Activated CD4-positive, alpha-beta T cell treated with anti-CD3 and anti-CD28 coated beads, Interleukin-2, amount 50 U/mL, for 24 hours (primary cell): ENCODE data around the gene TLX2.
"Not testable (repeated sequence)": the region's sequence is repeated elsewhere in the genome, so short reads cannot be mapped to it uniquely, and the experiment has no call there.

Source experiments
- DNase-seq, 2 donors: peaks; one replicate each; pipeline ENCODE4 v3.0.0-alpha.2; 2020; ENCODE audit warnings: low read depth in 1 of 2, low spot score in 1 of 2

Gene TLX2

DNA sequence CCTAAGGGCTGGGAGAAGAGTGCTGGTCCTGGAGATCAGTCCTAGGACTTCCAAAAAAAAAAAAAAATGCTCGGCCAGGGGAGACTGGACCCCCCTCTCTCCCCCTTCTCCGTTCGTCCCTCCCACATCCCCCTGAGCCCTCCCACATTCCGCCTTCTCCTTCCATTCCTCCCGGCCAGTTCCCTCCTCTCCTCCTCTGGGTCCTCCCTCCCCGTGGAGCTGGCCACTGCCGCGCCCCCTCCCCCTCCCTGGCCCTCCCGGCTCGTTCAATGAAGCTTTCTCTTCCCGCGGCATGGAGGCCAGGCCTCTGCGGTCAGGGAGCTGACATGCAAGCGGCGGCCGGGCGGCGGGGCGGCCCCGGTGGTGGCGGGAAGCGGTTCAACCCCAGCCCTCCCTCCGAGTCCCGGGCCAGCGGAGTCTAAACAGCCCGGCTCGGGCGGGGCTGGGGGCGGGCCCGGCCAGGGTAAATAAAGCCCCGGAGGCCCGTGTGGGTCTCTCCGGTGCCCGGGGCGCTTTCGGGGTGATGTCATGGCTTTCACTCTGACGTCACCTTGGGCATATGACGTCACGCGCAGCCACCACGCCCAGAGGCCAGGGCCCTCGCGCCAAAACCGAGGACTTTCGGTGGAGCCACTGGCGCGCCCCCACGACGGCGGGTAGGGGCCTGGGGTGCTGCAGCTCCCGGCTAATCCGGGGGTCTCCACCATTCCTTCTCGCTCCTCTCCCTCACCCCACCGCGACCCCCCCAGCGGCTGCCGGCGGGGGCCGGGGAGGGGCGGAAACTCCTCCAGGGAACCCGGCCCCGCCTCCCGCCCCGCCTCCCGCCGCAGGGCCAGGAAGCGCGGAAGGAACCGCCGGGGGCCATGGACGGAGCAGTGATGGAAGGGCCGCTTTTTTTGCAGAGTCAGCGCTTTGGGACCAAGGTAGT lies 39.9 kb downstream of the TLX2 start, which contains the start of the genes DOK1 and LOXL3:
DOK1 (plus strand) TSS at position 829 of the 928 bp plus-strand sequence; CDS start at position 864, 35 bp downstream.
LOXL3 (minus strand) TSS at position 51 of the 928 bp plus-strand sequence. CDS start 1,308 bp downstream, outside the sequence.
- DNase-seq, result peak; percentile 71 to 74

DNA sequence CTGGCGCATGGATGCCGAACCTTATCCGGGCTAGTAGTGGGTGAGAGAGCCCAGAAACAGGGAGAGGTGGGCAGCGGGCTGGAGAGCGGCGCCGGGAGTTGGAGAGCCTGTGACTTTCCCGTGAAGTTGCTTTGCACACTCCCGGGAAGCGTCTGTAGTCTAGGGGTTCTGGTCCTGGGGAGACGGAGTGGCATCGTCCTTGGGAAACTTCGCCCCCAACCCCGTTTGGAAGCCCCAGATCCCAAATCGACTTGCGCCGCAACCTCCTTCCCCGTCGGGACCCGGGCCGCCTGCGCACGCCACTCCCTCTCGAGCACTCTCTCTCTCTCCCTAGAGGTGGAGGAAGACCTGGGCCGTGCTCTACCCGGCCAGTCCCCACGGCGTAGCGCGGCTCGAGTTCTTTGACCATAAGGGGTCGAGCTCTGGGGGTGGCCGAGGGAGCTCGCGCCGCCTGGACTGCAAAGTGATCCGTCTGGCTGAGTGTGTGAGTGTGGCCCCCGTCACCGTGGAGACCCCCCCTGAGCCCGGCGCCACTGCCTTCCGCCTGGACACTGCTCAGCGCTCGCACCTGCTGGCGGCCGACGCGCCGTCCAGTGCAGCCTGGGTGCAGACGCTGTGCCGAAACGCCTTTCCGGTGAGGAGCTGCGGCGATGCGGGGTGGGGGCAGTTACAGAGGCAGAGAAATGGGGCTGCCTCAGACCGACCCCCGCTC lies 40.7 kb downstream of the TLX2 start:
- no peak for DNase-seq

DNA sequence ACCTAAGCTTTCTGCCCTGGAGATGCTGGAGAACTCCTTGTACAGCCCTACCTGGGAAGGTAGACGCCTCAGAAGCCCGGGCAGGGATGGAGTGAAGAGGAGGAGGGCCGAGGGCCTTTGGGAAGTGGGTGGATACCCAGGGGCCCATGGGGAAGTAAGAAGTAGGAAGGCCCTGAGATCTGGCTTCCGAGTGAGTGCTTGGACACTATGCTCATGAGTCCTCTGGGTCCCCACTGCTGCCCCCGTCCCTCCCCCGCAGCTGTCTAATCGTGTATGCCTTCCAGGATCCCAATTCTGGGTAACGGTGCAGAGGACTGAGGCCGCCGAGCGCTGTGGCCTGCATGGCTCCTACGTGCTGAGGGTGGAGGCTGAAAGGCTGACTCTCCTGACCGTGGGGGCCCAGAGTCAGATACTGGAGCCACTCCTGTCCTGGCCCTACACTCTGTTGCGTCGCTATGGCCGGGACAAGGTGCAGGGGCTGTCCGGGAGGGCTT lies 41.4 kb downstream of the TLX2 start:
- no peak for DNase-seq

DNA sequence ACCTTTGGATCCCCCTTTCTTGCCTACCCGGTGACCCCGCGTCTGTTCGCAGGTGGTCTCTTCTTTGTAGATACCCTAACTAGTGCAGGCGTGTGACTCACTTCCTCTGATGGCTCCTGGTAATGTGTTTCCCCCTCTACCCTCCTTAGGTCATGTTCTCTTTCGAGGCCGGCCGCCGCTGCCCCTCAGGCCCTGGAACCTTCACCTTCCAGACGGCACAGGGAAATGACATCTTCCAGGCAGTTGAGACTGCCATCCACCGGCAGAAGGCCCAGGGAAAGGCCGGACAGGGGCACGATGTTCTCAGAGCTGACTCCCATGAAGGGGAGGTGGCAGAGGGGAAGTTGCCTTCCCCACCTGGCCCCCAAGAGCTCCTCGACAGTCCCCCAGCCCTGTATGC lies 41.9 kb downstream of the TLX2 start:
- DNase-seq, result no peak

DNA sequence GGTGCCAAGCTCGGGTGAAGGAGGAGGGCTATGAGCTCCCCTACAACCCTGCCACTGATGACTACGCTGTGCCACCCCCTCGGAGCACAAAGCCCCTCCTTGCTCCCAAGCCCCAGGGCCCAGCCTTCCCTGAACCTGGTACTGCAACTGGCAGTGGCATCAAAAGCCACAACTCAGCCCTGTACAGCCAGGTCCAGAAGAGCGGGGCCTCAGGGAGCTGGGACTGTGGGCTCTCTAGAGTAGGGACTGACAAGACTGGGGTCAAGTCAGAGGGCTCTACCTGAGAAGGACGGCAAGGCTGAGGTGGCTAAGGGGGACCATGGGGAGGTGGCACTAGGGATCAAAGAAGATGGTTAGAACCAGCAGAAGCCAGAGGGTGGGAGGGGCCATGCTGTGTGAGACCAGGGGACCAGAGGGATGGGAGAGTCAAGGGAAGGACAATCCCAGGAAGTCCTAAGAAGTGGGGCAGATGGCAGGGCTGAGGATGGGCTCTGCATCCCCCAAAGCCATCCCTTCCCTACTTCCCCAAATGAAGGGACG lies 42.7 kb downstream of the TLX2 start:
- no peak for DNase-seq

DNA sequence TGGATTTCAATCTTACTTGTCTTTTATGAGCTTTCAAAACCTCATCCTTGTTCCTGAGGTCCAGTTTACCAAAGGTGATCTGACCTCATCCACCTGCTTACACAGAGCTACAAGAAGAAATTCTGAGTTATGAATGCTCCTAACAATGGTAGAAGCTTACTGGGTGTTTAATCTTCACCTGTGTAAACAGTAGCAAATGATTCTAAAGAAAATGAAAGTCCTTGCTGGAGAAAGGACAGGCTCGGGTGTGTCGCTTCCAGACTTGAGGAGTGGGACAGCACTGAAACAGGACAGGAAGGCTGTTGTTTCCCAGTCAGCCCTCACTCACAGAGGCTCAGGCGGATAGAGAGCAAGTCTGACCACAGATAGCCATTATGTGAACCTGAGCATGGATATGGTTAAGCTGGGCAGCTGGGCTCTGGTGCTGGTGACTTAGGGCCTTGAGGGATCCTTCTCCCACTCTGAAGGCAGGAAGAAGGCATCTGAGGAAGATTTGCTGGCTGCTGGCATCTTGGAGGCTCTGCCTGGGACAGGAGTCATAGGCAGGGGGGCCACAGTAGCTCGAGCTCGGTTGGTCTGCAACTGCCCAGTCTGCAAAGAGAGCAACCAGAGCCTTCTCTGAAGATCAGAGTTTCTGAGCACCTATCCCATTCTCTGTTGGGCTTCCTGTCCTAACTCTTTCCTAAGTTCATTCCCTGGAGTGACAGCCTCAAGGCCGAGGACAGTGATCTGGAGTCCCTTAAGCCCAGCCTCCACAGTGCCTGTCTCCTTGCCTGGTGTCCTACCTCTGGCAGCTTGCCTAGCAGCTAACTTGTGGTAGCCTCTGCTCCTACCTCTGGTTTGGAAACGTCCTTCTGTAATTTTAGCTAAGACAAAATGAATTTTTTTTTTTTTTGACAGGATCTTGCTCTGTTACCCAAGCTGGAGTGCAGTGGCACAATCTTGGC lies 44.3 kb downstream of the TLX2 start:
- no peak for DNase-seq

DNA sequence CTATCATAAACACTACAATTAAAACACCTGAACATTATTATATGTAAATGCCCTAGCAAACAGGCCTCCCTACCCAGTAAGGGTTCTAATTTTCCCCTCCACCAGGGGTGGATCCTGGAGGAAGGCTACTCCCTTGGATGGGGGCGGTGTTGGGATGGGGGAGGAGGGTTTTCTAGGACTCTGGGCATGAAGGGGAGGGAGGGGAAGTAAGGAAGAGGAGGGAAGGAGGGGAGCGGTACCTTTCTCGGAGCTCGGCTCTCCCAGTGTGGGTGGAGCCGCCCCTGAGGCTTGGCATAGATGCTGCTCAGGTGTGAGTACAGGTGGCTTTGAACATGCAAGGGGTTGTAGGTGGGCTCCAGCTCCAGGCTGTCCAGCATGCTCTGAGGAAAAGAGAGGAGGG lies 45.7 kb downstream of the TLX2 start:
- DNase-seq, result no peak

DNA sequence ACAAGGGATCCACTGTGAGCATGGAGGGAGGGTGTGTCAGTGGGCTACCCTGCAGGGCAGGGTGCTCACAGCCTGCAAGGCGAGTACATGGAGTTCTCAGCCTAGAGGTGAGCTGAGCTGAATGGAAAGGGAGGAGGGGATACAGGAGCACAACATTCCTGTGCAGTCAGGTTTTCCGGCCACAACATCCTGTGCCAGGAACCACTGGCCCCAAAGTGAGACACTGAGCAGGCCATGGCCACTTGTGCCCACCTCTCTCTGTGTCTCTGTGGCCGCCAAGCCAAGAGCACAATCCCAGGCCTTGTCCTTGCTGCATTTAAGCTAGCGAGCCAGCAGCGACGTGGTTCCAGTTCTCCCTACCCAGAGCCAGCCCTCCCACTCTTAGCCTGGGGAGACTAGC lies 46.3 kb downstream of the TLX2 start:
- no peak for DNase-seq

DNA sequence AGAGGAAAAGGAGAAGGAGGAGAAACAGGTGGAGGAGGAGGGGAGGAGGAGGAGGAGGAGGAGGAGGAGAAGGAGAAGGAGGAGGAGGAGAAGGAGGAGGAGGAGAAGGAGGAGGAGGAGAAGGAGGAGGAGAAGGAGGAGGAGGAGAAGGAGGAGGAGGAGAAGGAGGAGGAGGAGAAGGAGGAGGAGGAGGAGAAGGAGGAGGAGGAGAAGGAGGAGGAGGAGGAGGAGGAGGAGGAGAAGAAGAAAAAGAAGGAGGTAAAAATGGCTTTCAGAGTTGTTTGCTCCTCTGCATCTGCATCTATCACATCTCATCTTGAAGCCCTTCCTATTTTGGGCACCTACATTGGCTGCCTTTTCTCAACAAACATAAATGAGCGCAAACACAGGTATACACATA lies 46.8 kb downstream of the TLX2 start:
- DNase-seq, result not testable (repeated sequence)

DNA sequence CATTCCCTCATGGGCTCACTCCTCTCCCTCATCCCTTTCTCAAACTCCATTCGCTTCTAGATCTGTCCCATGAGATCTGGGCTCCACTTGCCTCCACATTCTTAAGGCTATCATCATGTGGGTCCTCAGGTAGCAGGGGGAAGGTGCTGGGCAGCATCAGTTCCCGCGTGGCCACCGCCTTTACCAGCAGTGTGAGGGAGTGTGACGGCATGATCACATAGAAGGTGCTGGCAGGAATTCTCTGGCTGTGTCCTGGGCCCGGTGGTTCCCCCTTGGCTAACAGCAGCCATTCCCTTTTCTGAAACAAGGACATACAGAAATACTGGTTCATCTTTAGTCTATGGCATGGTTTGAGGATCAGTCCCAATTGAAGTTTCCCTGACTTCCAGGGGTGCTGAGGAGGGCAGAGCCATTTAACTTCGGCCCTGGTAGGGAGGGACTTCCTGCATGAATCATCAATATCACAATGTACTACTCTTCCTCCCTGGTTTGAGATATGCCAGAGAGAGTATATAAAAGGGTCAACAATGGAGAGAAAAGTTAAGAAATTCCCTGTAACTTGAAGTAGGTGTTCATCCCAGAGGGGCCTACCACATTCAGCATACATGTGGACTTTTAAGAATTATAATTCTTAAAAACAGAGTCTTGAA lies 48.0 kb downstream of the TLX2 start:
- no peak for DNase-seq

DNA sequence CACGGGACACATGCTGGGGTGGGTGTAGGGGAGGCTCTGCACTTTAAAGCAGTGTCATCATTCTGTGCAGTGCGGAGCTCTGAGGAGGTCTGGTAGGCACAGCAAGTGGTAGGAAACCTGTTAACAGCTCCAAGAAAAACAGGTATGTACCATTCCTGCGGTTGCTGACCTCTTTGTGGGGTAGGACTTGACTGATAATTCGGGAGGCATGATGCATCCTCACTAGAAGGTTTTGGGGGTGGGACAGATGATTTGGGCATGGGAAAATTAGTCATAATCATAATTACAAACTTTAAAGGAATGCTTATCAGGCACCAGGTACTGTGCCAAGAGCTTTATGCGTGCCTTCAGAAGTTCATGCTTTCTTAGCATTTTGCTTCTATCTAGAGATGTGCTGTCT lies 50.0 kb downstream of the TLX2 start:
- DNase-seq, result no peak

DNA sequence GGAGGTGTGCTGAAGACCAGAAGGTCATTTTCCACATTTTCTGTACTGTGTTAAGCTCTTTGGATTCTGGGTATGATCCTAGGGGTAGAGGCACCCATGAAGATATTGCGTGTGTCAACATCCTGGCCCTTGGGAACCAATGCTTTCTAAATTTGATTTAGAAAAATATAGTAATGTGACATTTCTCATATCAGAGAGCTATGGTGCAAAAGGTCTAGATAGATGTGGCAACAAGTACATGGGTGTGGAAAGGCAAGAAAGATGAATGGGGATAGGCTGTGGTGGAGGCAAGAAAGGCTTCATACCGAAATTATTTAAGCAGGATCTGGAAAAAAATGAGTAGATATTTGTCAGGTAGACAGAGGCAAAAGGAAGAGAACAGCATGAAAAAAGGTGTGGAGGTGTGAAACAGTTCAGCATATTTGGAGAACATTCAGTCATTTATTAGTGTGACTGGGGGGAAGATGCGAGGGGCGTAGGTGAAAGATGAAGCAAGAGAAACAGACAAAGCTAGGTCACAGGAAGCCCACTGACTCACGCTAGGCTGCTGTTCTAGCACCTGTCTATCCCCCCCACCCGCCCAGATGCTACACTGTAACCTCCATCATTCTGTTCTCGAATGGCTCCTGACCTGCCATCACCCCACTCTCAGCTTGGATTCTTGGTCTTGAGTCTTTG lies 52.0 kb downstream of the TLX2 start:
- no peak for DNase-seq

DNA sequence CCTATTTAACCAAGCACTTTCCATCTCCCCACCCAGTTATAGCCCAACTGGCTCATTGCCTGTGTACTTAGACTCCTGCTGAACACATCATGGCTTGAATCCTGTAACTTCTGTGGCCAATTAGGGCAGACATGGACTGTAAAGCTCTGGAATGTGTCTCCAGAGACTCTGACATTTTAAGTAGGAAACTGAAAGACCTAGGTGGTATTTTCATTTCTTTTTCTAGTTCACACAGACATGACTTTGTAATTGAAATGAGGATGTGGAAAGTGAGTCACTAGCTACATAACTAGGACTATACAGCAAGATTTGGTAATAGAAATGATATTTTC lies 52.5 kb downstream of the TLX2 start:
- no peak for DNase-seq
